Neuron (in vitro differentiated cells): ENCODE results near the gene TMEM235.

ENCODE experiments used
- H2AFZ ChIP-seq: one replicate; pipeline ENCODE4 v1.6.1; 2013; ENCODE audit warnings: low read depth, mild to moderate bottlenecking, inconsistent platforms, low read length, moderate library complexity
- H3K27me3 ChIP-seq: one replicate; pipeline ENCODE4 v1.6.1; 2013; ENCODE audit warnings: low read length; ENCODE audit not compliant: insufficient read depth
- H3K36me3 ChIP-seq: one replicate; pipeline ENCODE4 v1.6.1; 2013; ENCODE audit warnings: low read length; ENCODE audit not compliant: insufficient read depth
- H3K4me1 ChIP-seq: one replicate; pipeline ENCODE4 v1.6.1; 2013; ENCODE audit warnings: low read length; ENCODE audit not compliant: insufficient read depth
- H3K4me3 ChIP-seq: 2 replicates; pipeline ENCODE4 v1.5.1; 2013; ENCODE audit warnings: mild to moderate bottlenecking, low read length, moderate library complexity
- H3K9me3 ChIP-seq: one replicate; pipeline ENCODE4 v1.6.1; 2013; ENCODE audit warnings: low read length

The TMEM235 gene

GRCh38 chr17:78204387-78205123, 26.9 kb upstream of the TMEM235 start:
- Histone ChIP-seq H2AFZ (no peak overlapping the region), H3K27me3 (no peaks in the 10 kb centered on the region), H3K9me3 (no peaks in the 10 kb centered on the region), H3K36me3 (peaks cover 31% of the 10 kb centered on the region), H3K4me1 (no peaks in the 10 kb centered on the region), H3K4me3 (no peak overlapping the region)

- Histone ChIP-seq H3K4me3 (no peak overlapping the region), H3K9me3 (no peaks in the 10 kb centered on the region), H3K27me3 (no peaks in the 10 kb centered on the region), H3K36me3 (peaks cover 31% of the 10 kb centered on the region), H3K4me1 (no peaks in the 10 kb centered on the region), H2AFZ (no peak overlapping the region)
These were observed 26.2 kb upstream of the TMEM235 start for GRCh38 chr17:78205124-78205775.

- H3K4me3 ChIP-seq, result no peak overlapping the region
- H3K36me3 ChIP-seq, result peaks cover 31% of the 10 kb centered on the region
- no peak overlapping the region for H2AFZ ChIP-seq
- no peaks in the 10 kb centered on the region for H3K4me1 ChIP-seq
- no peaks in the 10 kb centered on the region for H3K9me3 ChIP-seq
- no peaks in the 10 kb centered on the region for H3K27me3 ChIP-seq
These were observed 25.1 kb upstream of the TMEM235 start for GRCh38 chr17:78206298-78206697.

- H3K36me3 ChIP-seq, result peaks cover 24% of the 10 kb centered on the region
- H3K27me3 ChIP-seq, result no peaks in the 10 kb centered on the region
- H3K4me1 ChIP-seq, result no peaks in the 10 kb centered on the region
- no peaks in the 10 kb centered on the region for H3K9me3 ChIP-seq
- no peak overlapping the region for H2AFZ ChIP-seq
- H3K4me3 ChIP-seq, result no peak overlapping the region
These were observed 22.9 kb upstream of the TMEM235 start for GRCh38 chr17:78208486-78208885.

GRCh38 chr17:78210111-78210510, 21.3 kb upstream of the TMEM235 start:
- no peaks in the 10 kb centered on the region for H3K27me3 ChIP-seq
- peaks cover 7% of the 10 kb centered on the region for H3K4me1 ChIP-seq
- no peaks in the 10 kb centered on the region for H3K9me3 ChIP-seq
- peaks cover 11% of the 10 kb centered on the region for H3K36me3 ChIP-seq
- H2AFZ ChIP-seq, result no peak overlapping the region
- H3K4me3 ChIP-seq, result no peak overlapping the region

GRCh38 chr17:78211032-78211431, 20.4 kb upstream of the TMEM235 start:
- Histone ChIP-seq H3K4me3 (no peak overlapping the region), H2AFZ (no peak overlapping the region), H3K4me1 (peaks cover 13% of the 10 kb centered on the region), H3K36me3 (peaks cover 6% of the 10 kb centered on the region), H3K27me3 (no peaks in the 10 kb centered on the region), H3K9me3 (no peaks in the 10 kb centered on the region)

GRCh38 chr17:78214016-78214705, 17.3 kb upstream of the TMEM235 start, which contains the start of gene BIRC5:
TSS of gene BIRC5 (plus strand) at chr17:78214253. CDS start at chr17:78214317, 64 bp downstream.
- Histone ChIP-seq H3K36me3 (peaks cover 5% of the 10 kb centered on the region), H3K27me3 (no peaks in the 10 kb centered on the region), H3K4me3 (peak within 1 kb of the TSS; percentile 83), H3K9me3 (no peaks in the 10 kb centered on the region), H2AFZ (peak within 1 kb of the TSS; percentile 86), H3K4me1 (peaks cover 13% of the 10 kb centered on the region)

GRCh38 chr17:78214706-78215061, 16.7 kb upstream of the TMEM235 start:
- Histone ChIP-seq H2AFZ (peak overlapping the region; percentile 86), H3K4me3 (peak overlapping the region; percentile 83), H3K27me3 (no peaks in the 10 kb centered on the region), H3K9me3 (no peaks in the 10 kb centered on the region), H3K36me3 (peaks cover 10% of the 10 kb centered on the region), H3K4me1 (peaks cover 13% of the 10 kb centered on the region)

GRCh38 chr17:78219396-78220150, 11.9 kb upstream of the TMEM235 start:
- Histone ChIP-seq H3K36me3 (peaks cover 40% of the 10 kb centered on the region), H3K27me3 (no peaks in the 10 kb centered on the region), H3K4me1 (peaks cover 11% of the 10 kb centered on the region), H2AFZ (no peak overlapping the region), H3K4me3 (no peak overlapping the region), H3K9me3 (no peaks in the 10 kb centered on the region)

- Histone ChIP-seq H3K4me1 (no peaks in the 10 kb centered on the region), H3K9me3 (no peaks in the 10 kb centered on the region), H2AFZ (no peak overlapping the region), H3K4me3 (no peak overlapping the region), H3K36me3 (peaks cover 39% of the 10 kb centered on the region), H3K27me3 (no peaks in the 10 kb centered on the region)
These were observed 8.4 kb upstream of the TMEM235 start for GRCh38 chr17:78223061-78223460.

- Histone ChIP-seq H3K36me3 (peaks cover 39% of the 10 kb centered on the region), H3K9me3 (no peaks in the 10 kb centered on the region), H3K27me3 (no peaks in the 10 kb centered on the region), H3K4me3 (no peak overlapping the region), H3K4me1 (peaks cover 4% of the 10 kb centered on the region), H2AFZ (no peak overlapping the region)
These were observed 7.7 kb upstream of the TMEM235 start for GRCh38 chr17:78223765-78224164.

GRCh38 chr17:78224231-78225087, 7.0 kb upstream of the TMEM235 start:
- Histone ChIP-seq H3K27me3 (no peaks in the 10 kb centered on the region), H3K36me3 (peaks cover 36% of the 10 kb centered on the region), H3K4me3 (no peak overlapping the region), H3K9me3 (no peaks in the 10 kb centered on the region), H2AFZ (no peak overlapping the region), H3K4me1 (peaks cover 4% of the 10 kb centered on the region)
